HG03571 (cell line): ENCODE data around the gene PRKX.
"Not testable (repeated sequence)": the region's sequence is repeated elsewhere in the genome, so short reads cannot be mapped to it uniquely, and the experiment has no call there.

ENCODE experiments used
- ATAC-seq: cut with Tn5 transposase; IDR thresholded peaks from one replicate; pipeline ENCODE4 v1.9.1; 2021; ENCODE audit not compliant: unreplicated experiment

PRKX gene

GRCh38 chrX:3663576-3664250 is 49.7 kb downstream of the PRKX start:
- not testable (repeated sequence) for ATAC-seq

- ATAC-seq = no peak
Measured at GRCh38 chrX:3659761-3660160, 53.7 kb downstream of the PRKX start.

GRCh38 chrX:3655181-3655580 is 58.3 kb downstream of the PRKX start:
- ATAC-seq = no peak

- ATAC-seq = no peak
Measured at GRCh38 chrX:3653111-3653510, 60.3 kb downstream of the PRKX start.

- no peak for ATAC-seq
Measured at GRCh38 chrX:3651277-3651676, 62.2 kb downstream of the PRKX start.

- ATAC-seq = no peak
Measured at GRCh38 chrX:3648084-3648483, 65.4 kb downstream of the PRKX start.

GRCh38 chrX:3639858-3640631 is 73.4 kb downstream of the PRKX start:
- ATAC-seq = not testable (repeated sequence)

GRCh38 chrX:3639236-3639635 is 74.2 kb downstream of the PRKX start:
- no peak for ATAC-seq

- no peak for ATAC-seq
Measured at GRCh38 chrX:3638280-3638873, 75.1 kb downstream of the PRKX start.

- ATAC-seq = no peak
Measured at GRCh38 chrX:3636803-3637202, 76.6 kb downstream of the PRKX start.

- ATAC-seq = no peak
Measured at GRCh38 chrX:3631196-3631595, 82.3 kb downstream of the PRKX start.

GRCh38 chrX:3627594-3627993 is 85.9 kb downstream of the PRKX start:
- ATAC-seq = no peak

GRCh38 chrX:3621414-3621813 is 92.0 kb downstream of the PRKX start:
- ATAC-seq = no peak

GRCh38 chrX:3611744-3612143 is 101.7 kb downstream of the PRKX start:
- ATAC-seq = not testable (repeated sequence)

- no peak for ATAC-seq
Measured at GRCh38 chrX:3609810-3610209, 103.6 kb downstream of the PRKX start.

- no peak for ATAC-seq
Measured at GRCh38 chrX:3603026-3603661, 110.3 kb downstream of the PRKX start.

GRCh38 chrX:3599802-3600430 is 113.5 kb downstream of the PRKX start:
- ATAC-seq = no peak

- no peak for ATAC-seq
Measured at GRCh38 chrX:3598709-3599108, 114.7 kb downstream of the PRKX start.

- no peak for ATAC-seq
Measured at GRCh38 chrX:3598046-3598605, 115.3 kb downstream of the PRKX start.

- no peak for ATAC-seq
Measured at GRCh38 chrX:3592184-3592583, 121.3 kb downstream of the PRKX start.

- ATAC-seq = no peak
Measured at GRCh38 chrX:3589474-3589873, 124.0 kb downstream of the PRKX start.
